Neural progenitor cell (in vitro differentiated cells): Measurements from ENCODE around the gene FRRS1. TPM values are rescaled to one million over a fixed set of nuclear protein-coding genes. Genes with fewer than 3 reads are reported as not detected.

Experiments
- DNase-seq: peaks from one replicate; pipeline ENCODE4 v3.0.0-alpha.2; 2016; ENCODE audit warnings: low spot score
- H2AFZ ChIP-seq: fragments of 200-600 bp; sonication (generic); replicated peaks from 2 replicates; pipeline ENCODE4 v1.6.1; 2016; ENCODE audit warnings: antibody characterized with exemption
- H3F3A ChIP-seq: fragments of 200-600 bp; sonication (generic); 2 replicates; pipeline ENCODE4 v1.6.1; 2016; ENCODE audit warnings: antibody characterized with exemption, low read depth
- H3K27ac ChIP-seq: fragments of 200-600 bp; sonication (generic); 2 replicates; pipeline ENCODE4 v1.5.1; 2016; ENCODE audit warnings: mild to moderate bottlenecking
- H3K27me3 ChIP-seq: fragments of 200-600 bp; sonication (generic); 2 replicates; pipeline ENCODE4 v1.6.1; 2016; ENCODE audit warnings: mild to moderate bottlenecking, moderate library complexity
- H3K36me3 ChIP-seq: fragments of 200-600 bp; sonication (generic); 2 replicates; pipeline ENCODE4 v1.5.1; 2016
- H3K4me1 ChIP-seq: fragments of 200-600 bp; sonication (generic); 2 replicates; pipeline ENCODE4 v1.6.1; 2016; ENCODE audit warnings: mixed run types
- H3K4me2 ChIP-seq: fragments of 200-600 bp; sonication (generic); 2 replicates; pipeline ENCODE4 v1.6.1; 2016
- H3K4me3 ChIP-seq: fragments of 200-600 bp; sonication (generic); 2 replicates; pipeline ENCODE4 v1.5.1; 2016
- H3K79me2 ChIP-seq: fragments of 200-600 bp; sonication (generic); 2 replicates; pipeline ENCODE4 v1.6.1; 2016; ENCODE audit warnings: low read depth
- H3K9ac ChIP-seq: fragments of 200-600 bp; sonication (generic); 2 replicates; pipeline ENCODE4 v1.6.1; 2016
- H3K9me3 ChIP-seq: fragments of 200-600 bp; sonication (generic); 2 replicates; pipeline ENCODE4 v1.5.1; 2016; ENCODE audit warnings: low read depth
- H4K20me1 ChIP-seq: fragments of 200-600 bp; sonication (generic); 2 replicates; pipeline ENCODE4 v1.6.1; 2016; ENCODE audit warnings: low read depth
- H3K27ac Mint-ChIP-seq: 3 replicates; pipeline ENCODE4 v1.8.0; 2021; ENCODE audit warnings: mixed read lengths
- H3K27me3 Mint-ChIP-seq: 2 replicates; pipeline ENCODE4 v1.8.0; 2022; ENCODE audit warnings: low read depth, mild to moderate bottlenecking, inconsistent platforms, moderate library complexity, mixed read lengths; ENCODE audit not compliant: insufficient read depth
- H3K36me3 Mint-ChIP-seq: 3 replicates; pipeline ENCODE4 v1.8.0; 2021; ENCODE audit warnings: mixed read lengths
- H3K4me1 Mint-ChIP-seq: 3 replicates; pipeline ENCODE4 v1.8.0; 2021; ENCODE audit warnings: mixed read lengths
- H3K4me3 Mint-ChIP-seq: 3 replicates; pipeline ENCODE4 v1.8.0; 2021; ENCODE audit warnings: mild to moderate bottlenecking, moderate library complexity, mixed read lengths
- H3K9me3 Mint-ChIP-seq: 3 replicates; pipeline ENCODE4 v1.8.0; 2020; ENCODE audit warnings: mixed read lengths
- EZH2 ChIP-seq: fragments of 200-600 bp; sonication (generic); IDR thresholded peaks from 2 replicates; pipeline ENCODE4 v1.6.1; 2017; ENCODE audit warnings: antibody characterized with exemption, mild to moderate bottlenecking, moderate library complexity
- EZH2phosphoT487 ChIP-seq: fragments of 200-600 bp; sonication (generic); IDR thresholded peaks from 2 replicates; pipeline ENCODE4 v1.6.1; 2017; ENCODE audit warnings: antibody characterized with exemption
- total RNA-seq: library from RNA; depleted of rRNA; stranded (reverse); fragments of >200 nt; gene quantifications from 2 replicates; pipeline ENCODE4 v1.2.3, GENCODE V29; 2015; ENCODE audit warnings: low replicate concordance
- TF ChIP-seq, protein P1 (sequence below): fragments of 200-600 bp; sonication (generic); IDR thresholded peaks from 2 replicates; pipeline ENCODE4 v1.5.1; 2017; ENCODE audit warnings: antibody characterized with exemption, mild to moderate bottlenecking

Gene FRRS1
- total RNA-seq, 1 donor from 2014 or later, result 5.1 TPM

DNA sequence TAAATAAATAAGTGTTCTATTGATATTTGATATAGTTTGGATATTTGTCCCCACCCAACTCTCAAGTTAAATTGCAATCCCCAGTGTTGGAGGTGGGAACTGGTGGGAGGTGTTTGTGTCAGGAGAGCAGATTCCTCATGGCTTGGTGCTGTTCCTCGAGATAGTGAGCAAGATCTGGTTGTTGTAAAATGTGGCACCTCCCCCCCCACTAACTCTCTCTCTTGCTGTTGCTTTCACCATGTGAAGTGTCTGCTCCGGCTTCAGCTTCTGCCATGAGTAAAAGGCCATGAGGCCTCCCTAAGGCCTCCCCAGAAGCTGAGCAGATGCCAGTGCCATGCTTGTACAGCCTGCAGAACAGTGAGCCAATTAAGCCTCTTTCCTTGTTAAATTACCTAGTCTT, 20.8 kb downstream of the FRRS1 start:
- Histone ChIP-seq H2AFZ (no peak overlapping the region), H3K79me2 (no peaks in the 10 kb centered on the region), H3K9me3 (no peaks in the 10 kb centered on the region), H3K4me1 (no peaks in the 10 kb centered on the region), H3K36me3 (no peaks in the 10 kb centered on the region), H3K4me2 (no peak overlapping the region), H3F3A (no peaks in the 10 kb centered on the region), H3K9ac (no peak overlapping the region), H3K4me3 (no peak overlapping the region), H3K27ac (no peak overlapping the region), H3K27me3 (no peaks in the 10 kb centered on the region), H4K20me1 (no peaks in the 10 kb centered on the region)
- no peak for DNase-seq
- TF ChIP-seq, protein P1, sequence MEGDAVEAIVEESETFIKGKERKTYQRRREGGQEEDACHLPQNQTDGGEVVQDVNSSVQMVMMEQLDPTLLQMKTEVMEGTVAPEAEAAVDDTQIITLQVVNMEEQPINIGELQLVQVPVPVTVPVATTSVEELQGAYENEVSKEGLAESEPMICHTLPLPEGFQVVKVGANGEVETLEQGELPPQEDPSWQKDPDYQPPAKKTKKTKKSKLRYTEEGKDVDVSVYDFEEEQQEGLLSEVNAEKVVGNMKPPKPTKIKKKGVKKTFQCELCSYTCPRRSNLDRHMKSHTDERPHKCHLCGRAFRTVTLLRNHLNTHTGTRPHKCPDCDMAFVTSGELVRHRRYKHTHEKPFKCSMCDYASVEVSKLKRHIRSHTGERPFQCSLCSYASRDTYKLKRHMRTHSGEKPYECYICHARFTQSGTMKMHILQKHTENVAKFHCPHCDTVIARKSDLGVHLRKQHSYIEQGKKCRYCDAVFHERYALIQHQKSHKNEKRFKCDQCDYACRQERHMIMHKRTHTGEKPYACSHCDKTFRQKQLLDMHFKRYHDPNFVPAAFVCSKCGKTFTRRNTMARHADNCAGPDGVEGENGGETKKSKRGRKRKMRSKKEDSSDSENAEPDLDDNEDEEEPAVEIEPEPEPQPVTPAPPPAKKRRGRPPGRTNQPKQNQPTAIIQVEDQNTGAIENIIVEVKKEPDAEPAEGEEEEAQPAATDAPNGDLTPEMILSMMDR, result no peak
- TF ChIP-seq EZH2phosphoT487, result no peak
- TF ChIP-seq EZH2, result no peak
- Mint-ChIP-seq H3K9me3 (no peaks in the 10 kb centered on the region), H3K4me3 (no peak overlapping the region), H3K27me3 (no peaks in the 10 kb centered on the region), H3K36me3 (no peaks in the 10 kb centered on the region), H3K27ac (no peak overlapping the region), H3K4me1 (no peaks in the 10 kb centered on the region)

DNA sequence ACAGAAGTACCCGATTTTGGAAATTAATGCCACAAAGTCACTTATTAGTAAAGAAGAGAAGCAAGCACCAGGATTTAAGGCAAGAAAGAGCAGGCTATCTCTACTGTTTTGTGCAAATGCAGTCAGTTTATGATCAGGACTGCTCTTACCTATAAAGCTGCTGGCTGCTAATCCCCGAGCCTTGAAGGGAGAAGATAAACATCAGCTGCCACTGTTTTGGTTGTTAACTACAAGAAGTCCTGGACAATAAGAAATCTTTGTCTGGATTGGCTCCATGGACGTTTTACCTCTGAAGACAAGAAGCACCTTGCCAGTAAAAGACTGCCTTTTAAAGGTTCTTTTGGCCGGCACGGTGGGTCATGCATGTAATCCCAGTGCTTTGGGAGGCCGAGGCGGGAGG, 21.4 kb downstream of the FRRS1 start:
- no peak overlapping the region for H3K27ac Mint-ChIP-seq
- no peaks in the 10 kb centered on the region for H3K9me3 Mint-ChIP-seq
- H3K27me3 ChIP-seq, result no peaks in the 10 kb centered on the region
- H3K9ac ChIP-seq, result no peak overlapping the region
- no peaks in the 10 kb centered on the region for H3K4me1 Mint-ChIP-seq
- TF ChIP-seq EZH2phosphoT487 (no peak), EZH2 (no peak)
- TF ChIP-seq, protein P1, result no peak
- no peaks in the 10 kb centered on the region for H3K36me3 Mint-ChIP-seq
- H3F3A ChIP-seq, result no peaks in the 10 kb centered on the region
- H3K36me3 ChIP-seq, result no peaks in the 10 kb centered on the region
- no peak overlapping the region for H2AFZ ChIP-seq
- no peaks in the 10 kb centered on the region for H3K4me1 ChIP-seq
- H3K9me3 ChIP-seq, result no peaks in the 10 kb centered on the region
- no peaks in the 10 kb centered on the region for H3K27me3 Mint-ChIP-seq
- no peak overlapping the region for H3K4me3 ChIP-seq
- no peak overlapping the region for H3K4me3 Mint-ChIP-seq
- DNase-seq, result no peak
- no peak overlapping the region for H3K27ac ChIP-seq
- no peaks in the 10 kb centered on the region for H4K20me1 ChIP-seq
- H3K4me2 ChIP-seq, result no peak overlapping the region
- H3K79me2 ChIP-seq, result no peaks in the 10 kb centered on the region

DNA sequence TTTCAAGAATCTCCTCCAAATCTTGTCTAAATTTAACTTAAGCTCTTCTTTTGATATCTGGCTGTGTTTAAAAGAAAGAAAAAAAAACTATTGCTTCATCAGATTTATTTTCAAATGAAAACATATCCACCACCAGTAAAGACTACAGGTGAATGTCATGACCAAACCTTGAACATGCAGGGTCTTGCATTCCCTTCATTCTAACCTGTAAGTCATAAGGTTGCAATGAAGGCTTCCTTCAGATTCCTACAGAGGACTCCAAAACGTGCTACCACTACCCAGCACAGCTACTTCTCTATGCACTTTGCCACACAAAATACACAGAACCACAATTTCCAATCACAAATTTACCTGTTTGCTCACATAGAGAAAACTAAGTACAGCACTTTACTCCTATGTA, 26.3 kb downstream of the FRRS1 start:
- no peaks in the 10 kb centered on the region for H3K27me3 Mint-ChIP-seq
- Histone ChIP-seq H3K9ac (no peak overlapping the region), H2AFZ (no peak overlapping the region), H3K4me2 (no peak overlapping the region), H3K36me3 (no peaks in the 10 kb centered on the region), H3K27ac (no peak overlapping the region), H3F3A (no peaks in the 10 kb centered on the region), H3K9me3 (no peaks in the 10 kb centered on the region), H3K4me1 (no peaks in the 10 kb centered on the region), H3K79me2 (no peaks in the 10 kb centered on the region), H4K20me1 (no peaks in the 10 kb centered on the region), H3K4me3 (no peak overlapping the region), H3K27me3 (no peaks in the 10 kb centered on the region)
- H3K36me3 Mint-ChIP-seq, result no peaks in the 10 kb centered on the region
- no peak for DNase-seq
- no peak overlapping the region for H3K27ac Mint-ChIP-seq
- H3K9me3 Mint-ChIP-seq, result no peaks in the 10 kb centered on the region
- H3K4me1 Mint-ChIP-seq, result peaks cover 6% of the 10 kb centered on the region
- H3K4me3 Mint-ChIP-seq, result no peak overlapping the region
- TF ChIP-seq, protein P1, result no peak
- TF ChIP-seq EZH2phosphoT487 (no peak), EZH2 (no peak)
